PC-9 (cell line): ENCODE measurements around the gene RAB28. TPM values are rescaled to one million over a fixed set of nuclear protein-coding genes. Genes with fewer than 3 reads are reported as not detected.

Experiments used
- Bru-seq: library from RNA; stranded (reverse); fragments of 400-500 nt; gene quantifications from one replicate; lab custom pipeline; 2021; lab: Mats Ljungman, UMichigan
- BruChase-seq, 2 experiments: library from RNA; stranded (reverse); fragments of 400-500 nt; gene quantifications; one replicate each; lab custom pipeline; 2021; lab: Mats Ljungman, UMichigan
- BruUV-seq: library from RNA; stranded (reverse); fragments of 400-500 nt; replicated peaks from 2 replicates; lab custom pipeline; 2021; lab: Mats Ljungman, UMichigan
- CTCF ChIA-PET: fragments of 300-600 bp; sonication (Branson Sonifier 250); formaldehyde crosslinking; loops from one replicate; lab custom pipeline; 2022; ENCODE audit warnings: antibody characterized with exemption; lab: Charles Lee
- POLR2A ChIA-PET: fragments of 300-600 bp; sonication (Branson Sonifier 250); formaldehyde crosslinking; loops from one replicate; lab custom pipeline; 2022; ENCODE audit warnings: antibody characterized with exemption; ENCODE audit not compliant: unreplicated experiment; lab: Charles Lee
- DNase-seq, 2 experiments: peaks; one replicate each; pipeline versions ENCODE4 v3.0.0 to v3.0.0-alpha.2; 2015 to 2022; ENCODE audit warnings: mixed read lengths in 1 of 2
- H2AFZ ChIP-seq: fragments of 200-600 bp; sonication (generic); 2 replicates; pipeline ENCODE4 v1.8.1; 2017; ENCODE audit warnings: antibody characterized with exemption
- H3F3A ChIP-seq: fragments of 200-600 bp; sonication (generic); 2 replicates; pipeline ENCODE4 v1.8.1; 2017; ENCODE audit warnings: antibody characterized with exemption, mild to moderate bottlenecking, low read depth; ENCODE audit not compliant: insufficient read depth
- H3K27ac ChIP-seq: fragments of 200-600 bp; sonication (generic); 2 replicates; pipeline ENCODE4 v1.6.1; 2016; ENCODE audit warnings: mixed run types
- H3K27me3 ChIP-seq: fragments of 200-600 bp; sonication (generic); 2 replicates; pipeline ENCODE4 v1.6.1; 2016; ENCODE audit warnings: low read depth, mixed run types; ENCODE audit not compliant: insufficient read depth
- H3K36me3 ChIP-seq: fragments of 200-600 bp; sonication (generic); 2 replicates; pipeline ENCODE4 v1.6.1; 2016; ENCODE audit warnings: low read depth, mixed run types
- H3K4me1 ChIP-seq: fragments of 200-600 bp; sonication (generic); replicated peaks from 2 replicates; pipeline ENCODE4 v1.6.1; 2016; ENCODE audit warnings: mixed run types; ENCODE audit not compliant: insufficient read depth
- H3K4me2 ChIP-seq: fragments of 200-600 bp; sonication (generic); 2 replicates; pipeline ENCODE4 v1.6.1; 2017; ENCODE audit warnings: mixed run types
- H3K4me3 ChIP-seq: fragments of 200-600 bp; sonication (generic); 2 replicates; pipeline ENCODE4 v1.6.1; 2016; ENCODE audit warnings: mixed run types
- H3K79me2 ChIP-seq: fragments of 200-600 bp; sonication (generic); 2 replicates; pipeline ENCODE4 v1.6.1; 2017; ENCODE audit warnings: low read depth, mixed run types
- H3K9me2 ChIP-seq: fragments of 200-600 bp; sonication (generic); 2 replicates; pipeline ENCODE4 v1.8.1; 2017; ENCODE audit warnings: mild to moderate bottlenecking; ENCODE audit not compliant: insufficient read depth
- H3K9me3 ChIP-seq: fragments of 200-600 bp; sonication (generic); 2 replicates; pipeline ENCODE4 v1.8.1; 2016; ENCODE audit warnings: low read depth; ENCODE audit not compliant: insufficient read depth
- H4K20me1 ChIP-seq: fragments of 200-600 bp; sonication (generic); 2 replicates; pipeline ENCODE4 v1.8.1; 2017; ENCODE audit not compliant: insufficient read depth
- EZH2 ChIP-seq: fragments of 200-600 bp; sonication (generic); IDR thresholded peaks from 2 replicates; pipeline ENCODE4 v1.8.0; 2017; ENCODE audit warnings: antibody characterized with exemption, low read depth
- intact Hi-C: fragments of 100-400 bp; cut with micrococcal nuclease; formaldehyde crosslinking; loops from one replicate; pipeline ENCODE4 v1.10.0; 2022; ENCODE audit not compliant: unreplicated experiment
- long read RNA-seq: library from polyadenylated mRNA; stranded (forward); transcript quantifications from one replicate; pipeline ENCODE4 v2.0.0, GENCODE V29; 2022
- total RNA-seq: library from RNA; stranded (reverse); gene quantifications from 2 replicates; pipeline ENCODE4 v1.2.3, GENCODE V29; 2021
- TF ChIP-seq, protein P1 (sequence below): fragments of 200-600 bp; sonication (generic); conservative IDR thresholded peaks from 2 replicates; pipeline ENCODE4 v1.6.1; 2017; ENCODE audit warnings: mixed run types, antibody characterized with exemption, mild to moderate bottlenecking, moderate library complexity

RAB28 gene
- total RNA-seq: 15.8 and 17.5 TPM in 2 replicates
- percentile 80 among the genes with signal in this experiment for Bru-seq, nascent RNA
- BruChase-seq, experiment 1, labeled RNA remaining after a 2-hour chase: percentile 82 among the genes with signal in this experiment
- percentile 67 among the genes with signal in this experiment for BruChase-seq, experiment 2, labeled RNA remaining after a 6-hour chase
- long read RNA-seq, transcript RAB28-201 (8 exons, 1,810 nt): minor isoform, 10 of 57 reads
- long read RNA-seq, transcript RAB28-202 (7 exons, 1,715 nt): major isoform, 34 of 57 reads
- long read RNA-seq, partial matches to known transcripts: 4 of 57 reads
- long read RNA-seq, other reads (novel, unspliced or antisense): 7 of 57 reads

GRCh38 chr4:13484122-13484748, at the start of gene RAB28:
TSS of gene RAB28 (minus strand) at chr4:13484340.
- Histone ChIP-seq H3K9me2 (no peaks in the 10 kb centered on the region), H3K79me2 (peaks cover 39% of the 10 kb centered on the region), H3K36me3 (no peaks in the 10 kb centered on the region), H2AFZ (peak within 1 kb of the TSS; percentile 90), H3K4me1 (peaks cover 17% of the 10 kb centered on the region), H3K27ac (peak within 1 kb of the TSS; percentile 57), H3K4me3 (peak within 1 kb of the TSS; percentile 81), H3F3A (no peaks in the 10 kb centered on the region), H4K20me1 (no peaks in the 10 kb centered on the region), H3K9me3 (no peaks in the 10 kb centered on the region), H3K27me3 (no peaks in the 10 kb centered on the region), H3K4me2 (peak within 1 kb of the TSS; percentile 78)
- TF ChIP-seq EZH2: no peak
- TF ChIP-seq, protein P1, sequence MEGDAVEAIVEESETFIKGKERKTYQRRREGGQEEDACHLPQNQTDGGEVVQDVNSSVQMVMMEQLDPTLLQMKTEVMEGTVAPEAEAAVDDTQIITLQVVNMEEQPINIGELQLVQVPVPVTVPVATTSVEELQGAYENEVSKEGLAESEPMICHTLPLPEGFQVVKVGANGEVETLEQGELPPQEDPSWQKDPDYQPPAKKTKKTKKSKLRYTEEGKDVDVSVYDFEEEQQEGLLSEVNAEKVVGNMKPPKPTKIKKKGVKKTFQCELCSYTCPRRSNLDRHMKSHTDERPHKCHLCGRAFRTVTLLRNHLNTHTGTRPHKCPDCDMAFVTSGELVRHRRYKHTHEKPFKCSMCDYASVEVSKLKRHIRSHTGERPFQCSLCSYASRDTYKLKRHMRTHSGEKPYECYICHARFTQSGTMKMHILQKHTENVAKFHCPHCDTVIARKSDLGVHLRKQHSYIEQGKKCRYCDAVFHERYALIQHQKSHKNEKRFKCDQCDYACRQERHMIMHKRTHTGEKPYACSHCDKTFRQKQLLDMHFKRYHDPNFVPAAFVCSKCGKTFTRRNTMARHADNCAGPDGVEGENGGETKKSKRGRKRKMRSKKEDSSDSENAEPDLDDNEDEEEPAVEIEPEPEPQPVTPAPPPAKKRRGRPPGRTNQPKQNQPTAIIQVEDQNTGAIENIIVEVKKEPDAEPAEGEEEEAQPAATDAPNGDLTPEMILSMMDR: no peak
- CTCF ChIA-PET: no interaction called here
- BruUV-seq: no TSS peak
- peak; percentile 75 to 90 for DNase-seq
- POLR2A ChIA-PET: interaction anchor here (0.6 kb wide), 1 partner anchor 40 kb away, joined by 4 read pairs; no protein-coding TSS in a partner anchor
- intact Hi-C loops: loop anchor here (1.0 kb wide), 1 partner anchor 60 kb away; the partner anchor contains the start of gene NKX3-2

DNA sequence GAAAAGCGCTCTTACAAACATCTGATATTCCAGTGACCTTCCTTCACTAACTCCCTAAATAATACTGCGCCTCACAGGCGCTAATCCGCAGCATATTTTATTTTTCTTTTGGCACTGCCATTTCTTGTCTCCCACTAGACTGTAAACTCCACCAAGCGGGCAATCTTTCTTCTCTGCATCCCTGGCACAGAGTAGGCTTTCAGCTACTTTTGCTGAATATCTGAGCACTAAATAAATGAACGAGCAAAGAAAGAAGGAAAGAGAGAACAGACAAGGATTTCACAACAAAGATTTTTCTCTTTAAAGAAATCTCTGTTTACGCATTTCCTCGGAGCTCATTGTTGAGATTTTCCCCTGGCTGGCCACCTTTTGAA, 47.5 kb upstream of the RAB28 start:
- Histone ChIP-seq H3K4me1 (no peaks in the 10 kb centered on the region), H3K4me2 (no peak overlapping the region), H2AFZ (no peak overlapping the region), H3K27me3 (peaks cover 12% of the 10 kb centered on the region), H3K36me3 (no peaks in the 10 kb centered on the region), H3K9me2 (no peaks in the 10 kb centered on the region), H3K9me3 (no peaks in the 10 kb centered on the region), H3K4me3 (no peak overlapping the region), H3K79me2 (no peaks in the 10 kb centered on the region), H4K20me1 (no peaks in the 10 kb centered on the region), H3F3A (no peaks in the 10 kb centered on the region), H3K27ac (no peak overlapping the region)
- BruUV-seq: no TSS peak
- no peak for DNase-seq
- ChIA-PET POLR2A (no interaction called here), CTCF (no interaction called here)
- intact Hi-C loops: no loop called here
- no peak for TF ChIP-seq EZH2
- TF ChIP-seq, protein P1: no peak

- H3K36me3 ChIP-seq: no peaks in the 10 kb centered on the region
- POLR2A ChIA-PET: no interaction called here
- TF ChIP-seq EZH2: no peak
- TF ChIP-seq, protein P1: no peak
- no peaks in the 10 kb centered on the region for H4K20me1 ChIP-seq
- no peak overlapping the region for H3K4me2 ChIP-seq
- intact Hi-C loops: no loop called here
- H3K27me3 ChIP-seq: peaks cover 8% of the 10 kb centered on the region
- no peak overlapping the region for H2AFZ ChIP-seq
- no peaks in the 10 kb centered on the region for H3F3A ChIP-seq
- no peak overlapping the region for H3K4me3 ChIP-seq
- BruUV-seq: no TSS peak
- H3K4me1 ChIP-seq: no peaks in the 10 kb centered on the region
- no peak for DNase-seq
- CTCF ChIA-PET: no interaction called here
- no peaks in the 10 kb centered on the region for H3K79me2 ChIP-seq
- H3K9me2 ChIP-seq: no peaks in the 10 kb centered on the region
- no peak overlapping the region for H3K27ac ChIP-seq
- H3K9me3 ChIP-seq: no peaks in the 10 kb centered on the region
These were observed 46.9 kb upstream of the RAB28 start for GRCh38 chr4:13530823-13531624.
